Adipocyte (in vitro differentiated cells): ENCODE data around the gene RPS6KA2.

Experiments
- DNase-seq: peaks from one replicate; pipeline ENCODE4 v3.0.0-alpha.2; 2015; ENCODE audit warnings: low read depth
- H3K27me3 ChIP-seq: replicated peaks from 2 replicates; pipeline ENCODE4 v1.7.0; 2013; ENCODE audit warnings: mild to moderate bottlenecking, low read length, moderate library complexity; ENCODE audit not compliant: control insufficient read depth, insufficient read depth
- H3K36me3 ChIP-seq: 2 replicates; pipeline ENCODE4 v1.7.0; 2013; ENCODE audit warnings: low read length, mild to moderate bottlenecking, moderate library complexity; ENCODE audit not compliant: control insufficient read depth, insufficient read depth, severe bottlenecking
- H3K4me1 ChIP-seq: 2 replicates; pipeline ENCODE4 v1.7.0; 2013; ENCODE audit warnings: mild to moderate bottlenecking, low read length, moderate library complexity; ENCODE audit not compliant: control insufficient read depth, insufficient read depth
- H3K4me3 ChIP-seq: 2 replicates; pipeline ENCODE4 v1.7.0; 2013; ENCODE audit warnings: mild to moderate bottlenecking, low read length, moderate library complexity
- H3K9ac ChIP-seq: 2 replicates; pipeline ENCODE4 v1.7.0; 2013; ENCODE audit warnings: mild to moderate bottlenecking, low read length, moderate library complexity
- H3K9me3 ChIP-seq: 2 replicates; pipeline ENCODE4 v1.7.0; 2013; ENCODE audit warnings: mild to moderate bottlenecking, low read length, moderate library complexity; ENCODE audit not compliant: control insufficient read depth

RPS6KA2 gene

DNA sequence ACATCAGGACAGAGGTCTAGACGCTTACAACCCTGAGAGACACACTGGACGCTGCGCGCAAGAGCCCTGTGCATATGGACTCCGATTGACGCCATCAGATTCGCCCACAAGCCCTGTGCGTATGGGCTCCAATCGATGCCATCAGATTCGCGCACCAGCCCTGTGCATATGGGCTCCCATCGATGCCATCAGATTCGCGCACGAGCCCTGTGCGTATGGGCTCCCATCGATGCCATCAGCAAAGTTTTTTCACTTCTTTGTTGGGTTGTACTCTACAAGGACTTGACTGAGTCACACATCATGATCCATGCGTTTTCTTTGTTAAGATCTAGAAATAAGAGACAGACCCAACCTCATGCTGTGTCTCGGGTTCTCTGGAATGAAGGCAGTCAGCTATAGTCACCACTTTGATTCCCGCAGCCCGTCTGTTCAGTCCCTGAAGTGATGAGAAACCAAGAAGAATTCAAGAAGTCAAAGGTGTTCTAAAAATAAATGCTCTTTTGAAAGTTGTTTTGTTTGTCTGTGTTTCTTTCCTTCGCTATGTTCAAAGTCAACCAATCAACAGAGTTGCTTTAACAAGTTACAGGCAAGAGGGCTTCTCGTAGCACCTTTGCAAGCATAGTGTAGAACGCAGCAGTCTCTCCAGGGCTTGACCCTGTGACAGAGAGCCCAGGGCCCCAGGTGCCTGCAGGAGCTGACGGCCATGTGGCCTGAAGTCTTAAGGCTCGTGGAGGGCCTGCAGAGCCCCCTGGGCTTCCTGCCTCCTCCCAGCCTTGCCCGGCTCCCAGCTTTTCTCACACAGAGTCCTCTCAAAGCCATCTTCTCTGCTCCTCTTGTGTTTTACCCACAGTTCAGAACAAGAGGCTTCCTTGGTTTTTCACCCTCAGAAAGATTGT is 7.9 kb downstream of the RPS6KA2 start:
- Histone ChIP-seq H3K4me3 (peak overlapping the region; percentile 6), H3K9ac (peak overlapping the region; percentile 71), H3K9me3 (no peaks in the 10 kb centered on the region), H3K4me1 (peaks cover 86% of the 10 kb centered on the region), H3K36me3 (peaks cover 15% of the 10 kb centered on the region), H3K27me3 (no peaks in the 10 kb centered on the region)
- peak; percentile 81 for DNase-seq

DNA sequence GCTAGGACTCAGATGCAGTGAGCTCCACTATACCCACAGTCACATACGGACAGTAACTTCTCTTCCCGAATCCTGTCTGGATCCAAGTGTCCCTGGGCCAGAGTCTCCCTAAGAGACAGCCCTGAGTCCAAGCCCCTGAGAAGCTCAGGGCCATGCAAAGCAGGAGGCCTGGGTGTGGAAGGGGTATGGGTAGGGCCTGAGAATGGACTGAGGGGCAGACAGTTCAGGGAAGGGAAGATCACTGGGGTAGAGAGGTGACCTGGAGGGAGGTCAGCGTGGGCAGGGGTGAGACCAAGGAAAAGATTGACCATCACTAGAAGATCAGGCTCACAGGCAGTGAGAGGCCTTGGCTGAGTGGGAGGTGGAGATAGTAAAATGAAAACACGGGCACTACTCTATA is 8.8 kb downstream of the RPS6KA2 start:
- Histone ChIP-seq H3K4me3 (no peak overlapping the region), H3K9me3 (no peaks in the 10 kb centered on the region), H3K9ac (no peak overlapping the region), H3K36me3 (peaks cover 15% of the 10 kb centered on the region), H3K4me1 (peaks cover 80% of the 10 kb centered on the region), H3K27me3 (no peaks in the 10 kb centered on the region)
- DNase-seq: no peak

DNA sequence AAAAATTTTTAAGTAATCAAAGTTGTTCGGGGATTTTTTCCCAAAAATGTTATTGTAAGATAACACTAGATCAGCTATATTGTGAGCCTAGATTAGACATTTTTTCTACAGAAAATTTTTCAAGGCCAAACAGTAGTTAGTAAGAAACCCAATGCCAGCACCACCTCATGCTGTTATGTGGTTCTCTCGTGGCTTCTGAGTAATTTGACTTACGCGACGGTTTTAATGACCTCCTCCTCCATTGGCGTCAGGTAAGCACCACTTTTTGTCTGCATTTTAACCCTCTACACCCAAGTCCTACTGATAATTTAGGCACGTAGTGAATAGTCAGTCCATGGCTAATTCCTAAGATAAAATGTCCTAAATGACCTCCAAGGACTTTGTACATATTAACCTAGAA is 9.7 kb downstream of the RPS6KA2 start:
- Histone ChIP-seq H3K36me3 (peaks cover 15% of the 10 kb centered on the region), H3K9me3 (no peaks in the 10 kb centered on the region), H3K9ac (no peak overlapping the region), H3K27me3 (no peaks in the 10 kb centered on the region), H3K4me1 (peaks cover 71% of the 10 kb centered on the region), H3K4me3 (no peak overlapping the region)
- no peak for DNase-seq

DNA sequence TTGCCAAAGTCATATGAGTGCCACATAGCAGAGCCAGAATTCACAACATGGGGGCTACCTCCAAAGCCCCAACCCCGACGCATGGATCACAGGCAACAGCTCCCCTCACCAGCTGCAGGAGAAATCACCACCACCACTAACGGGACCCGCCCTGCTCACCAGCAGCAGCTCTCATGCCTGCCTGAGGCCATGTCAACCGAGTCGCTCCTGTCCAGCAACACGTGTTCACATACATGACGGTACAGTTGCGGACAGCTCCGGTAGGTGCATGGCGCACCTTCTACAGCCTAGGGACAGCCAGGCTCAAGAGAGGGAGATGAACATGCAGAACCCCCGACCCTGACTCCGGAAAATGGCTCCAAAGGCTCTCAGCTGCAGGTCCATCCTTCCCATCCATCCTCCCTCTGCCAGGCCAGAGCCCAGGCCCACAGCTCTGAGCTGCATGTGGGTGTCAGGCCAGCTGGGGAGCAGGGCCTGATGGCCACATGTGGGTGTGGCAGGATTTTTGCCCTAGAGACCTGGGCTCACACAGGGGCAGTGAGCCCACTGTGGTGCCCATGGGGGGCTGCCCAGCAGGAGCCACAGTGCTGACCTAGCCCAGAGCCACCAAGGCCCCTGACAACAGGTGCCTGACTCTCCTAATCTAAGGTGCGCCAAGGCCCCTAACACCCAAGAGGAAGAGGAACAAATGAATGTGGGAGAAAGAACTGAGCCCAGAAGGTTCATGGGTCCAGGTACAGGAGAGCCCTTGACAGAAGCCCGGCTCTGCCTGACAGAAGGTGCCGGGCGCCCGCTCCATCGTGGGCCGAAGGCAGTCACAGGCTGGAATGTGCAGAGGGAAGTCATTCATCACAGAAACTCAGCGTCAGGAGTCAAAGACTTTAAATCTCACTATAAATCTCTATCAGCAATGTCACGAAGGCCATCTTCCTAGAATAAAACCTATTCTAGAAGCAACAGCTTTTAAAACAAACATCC is 10.5 kb downstream of the RPS6KA2 start:
- DNase-seq: no peak
- no peak overlapping the region for H3K9ac ChIP-seq
- no peak overlapping the region for H3K4me3 ChIP-seq
- H3K36me3 ChIP-seq: peaks cover 17% of the 10 kb centered on the region
- H3K4me1 ChIP-seq: peaks cover 63% of the 10 kb centered on the region
- H3K27me3 ChIP-seq: no peaks in the 10 kb centered on the region
- H3K9me3 ChIP-seq: no peaks in the 10 kb centered on the region

DNA sequence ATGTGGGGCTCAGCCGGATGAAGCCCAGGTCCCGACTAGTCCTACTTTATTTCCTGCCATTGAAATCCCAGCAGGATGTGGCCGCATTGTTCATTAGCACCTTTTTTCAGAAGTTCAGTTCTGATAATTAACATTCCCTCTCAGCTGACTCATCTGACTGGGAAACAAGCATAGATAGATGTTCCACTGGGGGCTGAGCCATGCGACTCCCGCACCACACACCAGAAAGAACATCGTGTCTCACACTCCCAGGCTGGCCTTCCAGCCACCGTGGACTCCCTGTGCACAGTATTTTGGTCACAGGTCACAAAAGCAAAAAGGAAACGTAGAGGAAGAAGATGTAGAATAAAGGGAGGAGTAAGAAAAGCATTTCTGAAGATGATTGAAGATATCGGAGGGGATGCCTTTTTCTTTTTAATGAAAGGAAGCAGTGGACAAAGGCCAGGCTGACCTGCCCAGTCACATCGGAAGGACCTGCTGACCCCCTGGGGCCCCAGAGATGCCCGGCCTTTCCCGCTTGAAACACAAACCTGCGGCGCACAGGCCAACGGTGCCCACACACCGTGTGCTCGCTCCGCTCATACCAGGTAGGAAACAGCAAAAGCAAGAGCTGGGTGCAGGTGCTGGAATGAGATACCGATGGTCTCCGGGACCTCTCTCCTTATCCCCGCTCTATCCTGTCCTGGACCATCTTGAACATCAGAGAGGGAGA is 11.8 kb downstream of the RPS6KA2 start:
- Histone ChIP-seq H3K9me3 (no peaks in the 10 kb centered on the region), H3K4me1 (peaks cover 50% of the 10 kb centered on the region), H3K27me3 (no peaks in the 10 kb centered on the region), H3K36me3 (peaks cover 19% of the 10 kb centered on the region), H3K9ac (peak overlapping the region; percentile 32), H3K4me3 (no peak overlapping the region)
- DNase-seq: no peak

DNA sequence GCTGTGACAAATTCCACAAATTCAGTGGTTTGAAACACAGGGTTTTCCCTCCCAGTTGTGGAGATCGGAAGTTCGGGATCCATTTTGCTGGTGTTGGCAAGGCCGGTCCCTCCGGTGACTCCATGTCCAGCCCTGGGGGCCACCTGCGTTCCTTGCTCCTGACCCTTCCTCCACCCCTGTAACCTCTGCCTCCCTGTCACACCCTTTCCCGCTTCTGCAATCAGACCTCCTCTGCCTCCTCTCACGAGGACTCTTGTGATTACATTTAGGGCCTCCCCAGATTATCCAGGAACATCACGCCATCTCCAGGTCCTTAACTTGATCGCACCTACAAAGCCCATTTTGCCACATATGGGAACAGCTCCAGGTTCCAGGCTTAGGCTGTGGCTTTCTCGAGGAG is 12.5 kb downstream of the RPS6KA2 start:
- no peaks in the 10 kb centered on the region for H3K9me3 ChIP-seq
- no peak for DNase-seq
- peaks cover 44% of the 10 kb centered on the region for H3K4me1 ChIP-seq

DNA sequence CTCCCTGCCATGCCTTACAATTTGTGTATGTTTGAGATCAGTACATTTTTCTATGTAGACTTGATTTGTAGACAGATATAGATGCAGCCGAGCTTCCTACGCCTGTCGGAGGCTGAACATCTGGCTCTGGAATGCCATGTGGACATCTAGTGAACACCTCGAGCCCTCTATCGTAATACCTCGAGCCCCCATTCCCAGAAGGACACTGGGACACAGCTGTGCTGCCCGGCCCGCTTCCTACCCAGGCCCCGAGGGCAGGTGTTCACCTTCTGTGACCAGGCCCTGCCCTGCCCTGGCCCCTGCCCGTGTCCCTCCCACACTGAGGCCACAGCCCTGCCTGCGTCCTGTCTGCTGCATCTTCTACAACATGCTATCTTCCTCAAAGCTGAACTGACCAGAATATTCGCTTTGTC is 12.9 kb downstream of the RPS6KA2 start:
- peaks cover 19% of the 10 kb centered on the region for H3K36me3 ChIP-seq
- DNase-seq: no peak
- H3K4me1 ChIP-seq: peaks cover 39% of the 10 kb centered on the region
- no peak overlapping the region for H3K4me3 ChIP-seq
- H3K9me3 ChIP-seq: no peaks in the 10 kb centered on the region
- H3K27me3 ChIP-seq: no peaks in the 10 kb centered on the region
- peak overlapping the region; percentile 1 for H3K9ac ChIP-seq

More for the DNA sequence above, 12.5 kb downstream of the RPS6KA2 start:
- H3K36me3 ChIP-seq: peaks cover 19% of the 10 kb centered on the region
- no peak overlapping the region for H3K4me3 ChIP-seq
- no peaks in the 10 kb centered on the region for H3K27me3 ChIP-seq
- H3K9ac ChIP-seq: peak overlapping the region; percentile 1

DNA sequence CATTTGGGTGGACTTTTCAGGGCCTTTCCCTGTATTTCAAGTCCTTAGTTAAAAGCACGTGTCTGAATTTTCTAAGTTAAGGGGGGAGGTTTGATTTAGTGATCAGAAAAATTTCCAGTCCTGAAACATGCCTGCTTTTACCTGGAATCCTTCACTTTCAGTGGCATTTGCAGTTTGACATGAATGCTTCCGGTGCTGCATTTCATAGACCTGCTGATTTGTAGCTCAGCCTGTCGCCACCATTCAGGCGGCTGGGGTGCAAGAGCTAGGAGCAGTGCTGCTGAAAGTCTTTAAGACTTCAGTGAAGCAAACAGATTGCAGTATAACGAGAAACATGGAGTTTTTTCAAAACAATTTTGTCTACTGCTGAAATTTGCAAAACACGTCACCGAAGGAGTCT is 14.0 kb downstream of the RPS6KA2 start:
- H3K27me3 ChIP-seq: no peaks in the 10 kb centered on the region
- no peak overlapping the region for H3K9ac ChIP-seq
- peaks cover 9% of the 10 kb centered on the region for H3K36me3 ChIP-seq
- DNase-seq: no peak
- no peaks in the 10 kb centered on the region for H3K9me3 ChIP-seq
- H3K4me3 ChIP-seq: no peak overlapping the region
- H3K4me1 ChIP-seq: peaks cover 28% of the 10 kb centered on the region

DNA sequence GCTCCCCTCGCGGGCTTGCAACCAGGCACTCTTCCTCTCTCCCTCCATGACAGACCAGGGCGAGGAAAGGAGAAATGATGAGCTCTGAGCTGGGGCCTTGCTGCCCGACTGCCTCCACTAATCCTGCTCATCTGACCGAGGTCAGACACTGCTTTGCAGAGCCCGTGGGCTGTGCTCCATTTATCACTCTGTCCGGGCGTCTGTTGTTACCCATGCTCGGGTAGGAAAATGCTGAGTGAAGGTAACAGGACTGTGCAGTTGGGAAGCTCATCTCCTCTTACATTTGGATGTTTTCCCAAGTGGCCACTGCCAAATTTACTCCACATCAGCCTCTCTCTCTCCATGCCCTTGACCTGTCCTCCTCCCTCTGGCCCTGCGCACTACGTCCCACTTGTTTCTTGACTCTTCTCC is 14.6 kb downstream of the RPS6KA2 start:
- Histone ChIP-seq H3K4me3 (no peak overlapping the region), H3K36me3 (peaks cover 5% of the 10 kb centered on the region), H3K9me3 (no peaks in the 10 kb centered on the region), H3K27me3 (no peaks in the 10 kb centered on the region), H3K9ac (no peak overlapping the region), H3K4me1 (peaks cover 26% of the 10 kb centered on the region)
- DNase-seq: no peak

DNA sequence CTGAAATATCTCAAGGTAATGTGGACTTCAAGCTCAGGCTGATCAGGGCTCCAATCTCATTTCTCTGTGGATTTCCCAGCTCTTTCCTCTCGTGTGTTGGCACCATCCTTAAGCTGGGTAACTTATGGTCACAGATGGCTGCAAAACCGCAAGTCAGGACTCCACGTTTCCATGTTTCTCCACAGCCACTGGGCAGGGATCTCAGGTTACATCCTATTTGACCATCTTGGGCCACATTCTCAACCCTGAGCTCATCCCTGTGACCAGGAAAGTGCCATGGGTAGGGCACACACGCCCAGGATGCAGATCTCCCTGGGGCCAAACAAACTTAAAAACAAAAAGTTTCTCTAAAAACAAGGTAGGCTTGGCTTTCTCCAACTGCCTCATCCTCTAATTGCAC is 15.4 kb downstream of the RPS6KA2 start:
- DNase-seq: no peak
- Histone ChIP-seq H3K4me3 (no peak overlapping the region), H3K36me3 (peaks cover 3% of the 10 kb centered on the region), H3K27me3 (no peaks in the 10 kb centered on the region), H3K9me3 (no peaks in the 10 kb centered on the region), H3K9ac (no peak overlapping the region), H3K4me1 (peaks cover 23% of the 10 kb centered on the region)
